GM11168 (cell line): Measurements from ENCODE around the gene IFT20.

ENCODE experiments used
- in situ Hi-C: fragments of 300-500 bp; cut with MboI; formaldehyde crosslinking; loops from one replicate; pipeline ENCODE4 v1.12.0; 2022; ENCODE audit warnings: low sequenced_read_pairs; ENCODE audit not compliant: unreplicated experiment

Gene IFT20

DNA sequence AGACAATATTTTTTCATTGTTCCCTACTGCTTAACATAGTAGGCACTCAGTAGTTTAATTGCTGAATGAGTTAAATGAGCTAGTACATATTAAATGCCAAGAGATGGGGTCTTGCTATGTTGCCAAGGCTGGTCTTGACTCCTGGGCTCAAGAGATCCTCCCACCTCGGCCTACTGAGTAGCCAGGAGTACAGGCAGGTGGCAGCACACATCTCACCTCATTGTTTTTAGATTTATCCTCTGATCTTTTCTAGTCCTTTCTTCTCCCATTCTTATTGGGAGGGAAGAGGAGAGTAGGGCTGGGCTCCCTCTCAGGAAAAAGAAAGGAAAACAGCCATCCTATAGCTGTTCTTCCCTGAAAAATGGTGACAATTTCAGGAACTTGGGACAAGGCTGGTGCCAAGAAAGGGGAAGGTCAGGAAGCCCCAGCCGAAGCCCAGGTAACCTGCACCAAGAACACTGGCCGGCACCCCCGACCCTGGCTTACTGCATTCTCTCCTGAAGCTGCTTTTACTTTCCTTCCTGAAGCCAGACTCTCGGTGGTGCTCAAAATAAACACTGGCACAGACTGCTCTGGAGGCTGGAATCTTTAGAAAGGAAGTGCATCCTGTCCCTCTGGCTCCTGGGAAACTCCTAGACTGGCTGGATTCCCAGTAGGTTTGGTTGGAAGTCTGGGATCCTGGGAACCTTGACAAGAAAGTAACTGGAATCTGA lies 2.9 kb upstream of the IFT20 start:
- in situ Hi-C loops, result no loop called here

DNA sequence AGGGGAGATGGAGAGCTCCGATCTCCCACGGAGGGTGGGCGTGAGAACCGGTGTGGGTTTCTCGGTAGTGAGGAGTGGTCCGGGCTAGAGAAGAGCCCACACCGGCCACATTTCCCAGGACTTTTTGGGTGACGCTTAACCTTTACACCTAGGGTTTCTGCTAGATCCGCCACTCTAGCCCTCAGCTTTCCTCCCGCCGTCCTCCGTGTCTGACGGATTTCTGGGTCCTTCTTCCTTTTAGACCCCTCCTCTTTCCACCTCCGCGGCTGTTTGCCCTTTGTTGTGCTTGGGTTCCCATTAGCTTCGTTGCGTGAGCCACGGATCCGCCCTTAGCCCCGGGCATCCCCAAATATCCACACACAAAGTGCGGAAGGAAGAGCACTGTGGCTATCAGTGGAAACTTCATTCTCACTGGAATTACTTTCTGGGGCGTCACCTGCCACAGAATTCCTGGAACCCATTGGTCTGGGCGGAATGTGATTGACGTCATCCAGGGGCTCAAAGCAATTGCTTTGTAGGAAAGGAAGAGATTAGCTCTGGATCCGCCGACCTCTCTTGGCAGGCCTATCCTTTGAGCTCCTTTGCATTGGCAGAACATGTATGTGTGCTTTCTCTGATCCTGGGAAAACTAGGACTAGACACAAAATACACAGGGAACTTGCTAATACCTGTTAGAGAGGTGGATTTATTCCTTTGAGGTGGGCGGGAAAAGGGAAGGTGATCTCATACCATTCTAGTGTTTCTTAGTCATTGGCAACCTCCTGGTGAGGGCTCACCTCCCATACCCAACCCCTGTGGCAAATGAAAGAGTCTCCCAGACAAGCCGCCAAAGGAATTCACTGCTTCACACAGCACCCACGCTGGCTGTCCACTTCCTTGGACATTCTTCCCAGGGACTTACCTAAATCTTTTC lies 943 bp upstream of the IFT20 start:
- in situ Hi-C loops, result no loop called here

DNA sequence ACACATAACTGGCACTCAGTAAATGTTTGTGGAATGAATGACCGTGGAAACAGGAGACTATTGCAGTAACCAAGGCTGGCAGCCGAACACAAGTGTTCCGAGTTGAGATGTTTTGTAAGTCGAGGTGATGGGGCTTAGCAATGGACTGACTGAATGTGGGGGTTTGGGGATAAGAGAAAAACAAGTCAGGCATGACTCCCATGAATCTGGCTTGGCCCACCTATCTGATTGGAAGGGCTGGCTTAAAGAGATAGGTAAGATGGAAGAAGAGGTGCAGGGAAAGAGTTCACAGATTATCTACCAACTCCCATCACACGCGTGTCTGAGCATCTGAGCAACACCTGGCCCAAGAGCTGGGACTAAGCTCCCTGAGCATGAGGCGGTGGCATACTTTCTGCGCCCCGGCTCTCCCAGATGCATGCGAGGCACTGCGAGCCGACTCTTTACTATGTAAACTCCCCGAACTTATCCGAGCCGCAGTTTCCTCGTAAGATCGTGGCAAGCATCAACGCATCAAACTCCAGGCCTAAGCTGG lies 539 bp downstream of the IFT20 start:
- in situ Hi-C loops, result no loop called here

DNA sequence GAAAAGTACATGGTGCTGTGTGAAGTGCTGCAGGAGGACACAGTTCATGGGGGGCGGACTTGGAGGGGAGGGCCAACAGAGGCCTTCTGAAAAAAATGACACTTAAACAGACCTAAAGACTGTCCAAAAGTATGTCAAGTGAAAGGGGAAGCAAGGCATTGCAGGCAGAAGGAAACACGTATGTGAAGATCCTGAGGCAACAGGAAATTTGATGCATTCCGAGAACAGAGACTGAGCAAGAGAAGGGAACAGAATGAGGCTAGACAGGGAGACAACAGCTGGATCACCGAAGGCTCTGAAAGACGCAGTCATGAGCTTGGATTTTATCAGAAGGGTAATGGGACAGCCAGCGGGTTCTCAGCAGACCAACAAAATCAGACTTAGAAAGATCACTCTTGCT lies 1.1 kb downstream of the IFT20 start:
- in situ Hi-C loops, result no loop called here

DNA sequence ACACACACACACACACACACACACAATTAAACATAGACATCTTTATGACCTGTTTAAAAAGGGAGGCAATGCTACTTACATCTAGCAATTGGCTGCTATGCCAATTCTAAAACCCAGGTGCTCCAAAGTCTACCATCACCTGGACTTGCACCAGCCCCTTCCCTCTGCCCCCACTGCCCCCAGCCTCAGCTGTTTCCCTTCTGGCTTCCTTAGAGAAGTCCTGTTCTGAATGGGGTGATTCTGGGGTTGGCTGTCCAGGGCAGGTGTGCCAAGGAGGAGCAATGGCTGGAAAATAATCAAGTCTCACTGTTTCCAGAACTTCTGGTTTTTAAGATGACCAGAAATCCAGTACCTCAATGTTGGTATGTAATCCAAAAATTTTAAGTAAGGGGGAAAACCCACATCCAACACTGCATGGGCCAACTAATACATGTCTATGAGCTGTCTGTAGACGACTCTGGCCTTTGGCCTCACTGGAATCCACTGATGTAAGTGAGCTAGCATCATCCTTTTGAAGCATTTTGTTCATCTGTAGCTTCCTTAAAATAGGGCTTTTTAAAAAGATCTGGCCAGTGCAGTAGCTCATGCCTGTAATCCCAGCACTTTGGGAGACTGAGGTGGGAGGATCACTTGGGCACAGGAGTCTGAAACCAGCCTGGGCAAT lies 2.1 kb downstream of the IFT20 start:
- in situ Hi-C loops, result no loop called here

DNA sequence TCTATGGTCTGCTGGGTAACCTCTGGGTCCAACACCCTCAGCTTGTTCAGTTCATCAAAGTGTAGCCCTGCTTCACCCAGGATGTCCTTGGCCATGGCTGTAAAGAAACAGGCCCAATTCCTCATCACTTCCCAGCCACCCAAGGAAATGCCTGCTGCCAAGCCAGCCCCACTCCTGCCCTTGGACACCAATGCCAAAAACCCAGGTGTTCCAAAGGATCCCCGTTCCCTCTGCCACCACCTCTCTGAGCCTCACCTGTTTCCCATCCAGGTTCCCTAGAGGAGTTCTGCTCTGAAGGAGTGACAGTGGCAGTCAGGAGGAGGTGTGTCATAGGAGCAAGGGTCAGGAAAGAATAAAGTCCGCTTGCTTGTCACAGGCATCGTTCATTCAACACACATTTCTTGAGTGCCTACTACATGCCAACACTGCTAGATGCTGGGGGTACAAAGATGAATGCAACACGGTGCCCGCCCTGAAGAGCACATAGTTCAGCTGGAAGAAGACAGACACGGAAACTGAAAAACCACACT lies 3.3 kb downstream of the IFT20 start:
- in situ Hi-C loops, result no loop called here

DNA sequence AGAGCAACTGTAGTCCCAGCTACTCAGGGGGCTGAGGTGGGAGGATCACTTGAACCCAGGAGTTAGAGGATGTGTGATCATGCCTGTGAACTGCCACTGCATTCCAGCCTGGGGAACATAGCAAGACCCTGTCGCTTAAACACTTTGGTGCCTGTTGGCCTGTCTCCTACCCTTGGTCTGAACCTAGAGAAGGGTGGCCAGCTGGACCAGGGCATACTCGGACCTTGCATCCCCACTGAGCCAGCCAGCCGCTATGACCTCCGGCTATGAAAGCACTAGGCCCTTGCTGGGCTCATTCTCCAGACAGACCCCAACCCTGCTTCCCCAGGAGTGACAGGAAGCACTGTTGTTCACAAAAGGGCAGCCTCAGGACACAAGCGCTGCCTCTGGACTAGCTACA lies 4.6 kb downstream of the IFT20 start:
- in situ Hi-C loops, result no loop called here

DNA sequence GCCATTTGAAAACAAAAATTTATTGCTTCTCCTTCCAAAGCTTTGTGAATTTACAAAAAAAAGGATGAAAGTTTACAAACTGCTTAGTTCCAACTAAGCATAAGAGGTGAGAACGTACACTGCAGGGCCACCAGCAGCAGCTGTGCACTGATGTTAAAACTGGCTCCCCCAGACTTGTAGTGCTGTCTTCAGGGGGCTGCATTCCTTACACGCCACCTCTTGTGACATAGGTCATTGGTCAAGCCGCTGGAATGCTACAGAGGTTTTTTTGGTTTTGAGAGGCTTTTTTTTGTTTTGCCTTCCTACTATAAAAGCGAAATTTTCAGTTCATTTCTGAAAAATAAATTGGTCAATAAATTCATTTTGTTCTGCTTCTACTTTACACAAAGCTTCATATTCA lies 6.9 kb downstream of the IFT20 start:
- in situ Hi-C loops, result no loop called here

DNA sequence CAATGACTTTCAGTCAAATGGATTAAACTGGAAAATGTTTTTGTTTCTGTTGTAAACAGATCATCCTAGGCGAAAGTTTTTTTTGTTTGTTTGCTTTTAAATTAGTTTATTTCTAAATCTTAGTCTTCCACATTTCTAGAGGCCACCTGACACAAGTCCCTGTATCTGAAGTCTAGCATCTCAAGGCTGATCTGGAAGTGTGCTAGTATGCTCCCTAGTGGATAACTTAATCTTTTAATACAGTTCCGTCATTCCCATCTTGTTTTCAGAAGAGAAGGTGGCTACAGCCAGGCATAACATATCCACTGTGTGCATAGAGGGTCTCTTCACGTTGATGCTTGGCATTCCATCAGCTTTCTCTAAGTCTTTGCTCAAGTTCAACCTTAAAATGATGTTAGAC lies 7.6 kb downstream of the IFT20 start:
- in situ Hi-C loops, result no loop called here

DNA sequence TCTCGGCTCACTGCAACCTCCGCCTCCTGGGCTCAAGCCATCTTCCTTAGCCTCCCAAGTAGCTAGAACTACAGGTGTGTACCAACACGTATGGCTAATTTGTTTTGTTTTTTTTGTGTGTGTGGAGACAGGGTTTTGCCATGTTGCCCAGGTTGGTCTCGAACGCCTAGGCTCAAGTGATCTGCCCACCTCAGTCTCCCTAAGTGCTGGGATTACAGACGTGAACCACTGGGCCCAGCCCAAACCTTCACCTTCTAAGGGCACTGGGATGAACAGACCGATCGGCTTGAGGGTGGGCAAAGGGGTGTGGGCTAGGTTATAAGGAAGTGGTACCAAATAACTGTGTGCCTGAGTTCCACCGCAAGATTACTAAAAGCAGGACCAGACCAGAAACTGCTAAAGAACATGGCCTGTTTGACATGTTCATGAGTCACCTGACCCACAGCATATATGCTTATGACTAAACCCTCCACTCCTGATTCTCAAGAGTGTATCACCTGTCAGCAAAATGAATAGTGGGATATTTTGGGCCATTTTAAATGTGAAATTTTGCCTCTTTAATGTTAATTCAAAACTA lies 8.2 kb downstream of the IFT20 start:
- in situ Hi-C loops, result no loop called here

DNA sequence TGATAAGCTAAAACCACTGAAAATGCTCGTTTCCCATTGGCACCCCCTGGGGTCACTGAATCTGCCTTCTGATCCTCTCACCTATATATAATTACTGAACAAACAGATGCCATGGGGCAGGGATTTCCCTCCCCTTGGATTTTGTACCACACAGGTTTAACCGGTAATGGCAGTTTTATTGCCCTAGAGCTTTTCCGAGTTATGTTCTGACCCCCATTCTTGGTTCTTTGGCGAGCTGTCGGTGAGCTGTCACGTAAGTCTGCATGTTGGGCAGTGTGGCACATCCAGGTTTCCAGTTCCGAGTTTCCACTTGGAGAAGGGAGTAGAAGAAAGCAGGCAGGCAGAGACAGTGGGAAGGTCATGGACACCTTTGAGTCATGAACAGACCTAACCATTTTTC lies 9.2 kb downstream of the IFT20 start:
- in situ Hi-C loops, result no loop called here

DNA sequence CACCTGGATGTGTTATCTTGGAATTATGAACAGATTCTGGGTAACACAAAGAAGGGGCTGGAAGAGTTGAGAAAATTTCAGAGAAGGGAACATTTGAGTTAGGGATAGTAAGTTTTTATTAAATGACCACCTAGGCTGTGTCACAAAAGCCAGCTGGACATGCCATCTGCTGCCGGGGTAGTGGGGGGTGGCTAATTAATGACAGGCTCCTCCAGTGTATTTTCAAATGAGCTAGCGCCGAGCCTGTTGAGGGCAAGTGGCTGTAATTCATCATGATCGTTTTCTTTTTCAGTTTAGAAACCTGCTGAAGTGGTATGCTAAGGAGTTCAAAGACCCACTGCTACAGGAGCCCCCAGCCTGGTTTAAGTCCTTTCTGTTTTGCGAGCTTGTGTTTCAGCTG lies 10.1 kb downstream of the IFT20 start:
- in situ Hi-C loops, result no loop called here

DNA sequence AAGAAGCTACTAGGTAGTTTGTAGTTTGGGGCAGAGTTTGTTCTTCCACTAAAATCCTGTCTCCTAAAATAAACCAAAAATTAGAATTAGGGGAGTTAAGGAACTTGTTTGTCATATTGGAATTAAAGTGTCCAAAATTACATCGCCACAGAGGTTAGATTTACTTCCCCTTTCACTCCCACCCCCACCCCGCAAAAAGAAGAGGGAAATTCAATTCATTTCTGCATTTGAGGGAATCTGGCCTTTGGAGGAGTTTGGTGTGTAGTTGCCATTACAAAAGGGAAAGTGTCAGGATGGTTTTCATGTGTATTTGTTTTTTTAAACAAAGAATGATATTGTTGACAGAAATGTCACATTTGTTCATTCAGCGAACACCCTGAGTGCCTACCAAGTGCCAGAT lies 10.5 kb downstream of the IFT20 start:
- in situ Hi-C loops, result no loop called here

DNA sequence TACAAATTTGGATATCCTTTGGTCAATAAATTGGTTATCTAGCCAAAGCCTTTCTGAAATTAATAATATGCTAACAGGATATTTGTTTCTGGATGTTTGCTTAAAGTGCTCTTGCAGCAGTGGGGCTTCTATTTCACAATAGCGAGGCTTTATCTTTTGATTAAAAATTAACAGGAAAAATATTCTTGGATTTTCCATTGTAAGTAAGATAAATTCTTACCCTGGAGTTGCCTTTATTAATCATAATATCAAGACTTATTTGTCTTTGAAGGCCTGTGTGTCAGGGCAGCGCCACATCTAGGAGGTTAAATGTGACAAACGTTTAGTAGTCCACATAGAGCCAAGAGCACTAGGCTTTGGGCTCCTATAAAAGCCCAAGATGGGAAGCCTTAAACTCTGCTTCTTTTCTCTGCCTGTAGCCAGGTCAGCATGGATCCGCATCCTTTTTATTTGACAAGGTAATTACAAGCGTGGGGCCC lies 11.0 kb downstream of the IFT20 start:
- in situ Hi-C loops, result no loop called here

DNA sequence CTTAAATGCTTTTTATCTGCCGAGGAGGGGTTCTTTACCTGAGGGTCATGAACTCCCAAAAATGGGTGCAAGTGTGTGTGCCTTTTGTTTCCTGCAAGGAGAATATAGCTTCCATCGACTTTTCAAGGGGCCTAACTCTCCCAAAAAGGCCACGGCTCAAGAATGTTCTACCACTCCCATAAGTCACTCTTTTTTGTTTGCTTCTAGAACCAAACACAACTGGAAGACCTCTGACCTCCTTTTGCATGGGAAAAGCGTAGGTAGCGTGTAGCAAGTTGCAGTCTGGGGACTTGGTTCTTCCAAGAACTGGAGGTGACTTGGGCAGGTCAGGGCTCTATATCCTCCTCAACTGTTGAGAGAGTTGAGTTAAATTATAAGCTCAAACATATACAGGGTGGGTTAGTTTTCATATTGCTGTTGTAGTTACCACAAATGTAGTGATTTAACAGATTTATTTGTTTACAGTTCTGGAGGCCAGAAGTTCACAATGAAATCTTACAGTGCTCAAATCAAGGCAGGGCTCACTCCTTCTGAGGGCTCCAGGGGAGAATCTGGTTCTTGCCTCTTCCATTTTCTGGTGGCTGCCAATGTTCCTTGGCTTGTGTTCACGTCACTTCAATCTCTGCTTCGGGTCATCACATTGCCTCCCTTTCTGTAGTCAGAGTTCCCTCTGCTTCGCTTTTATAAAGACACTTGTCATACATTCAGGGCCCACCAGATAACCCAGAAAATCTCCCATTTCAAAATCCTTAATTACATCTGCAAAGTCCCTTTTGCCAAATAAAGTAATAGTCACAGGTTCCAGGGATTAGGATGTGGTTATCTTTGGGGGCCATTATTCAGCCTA lies 14.8 kb downstream of the IFT20 start:
- in situ Hi-C loops, result no loop called here

DNA sequence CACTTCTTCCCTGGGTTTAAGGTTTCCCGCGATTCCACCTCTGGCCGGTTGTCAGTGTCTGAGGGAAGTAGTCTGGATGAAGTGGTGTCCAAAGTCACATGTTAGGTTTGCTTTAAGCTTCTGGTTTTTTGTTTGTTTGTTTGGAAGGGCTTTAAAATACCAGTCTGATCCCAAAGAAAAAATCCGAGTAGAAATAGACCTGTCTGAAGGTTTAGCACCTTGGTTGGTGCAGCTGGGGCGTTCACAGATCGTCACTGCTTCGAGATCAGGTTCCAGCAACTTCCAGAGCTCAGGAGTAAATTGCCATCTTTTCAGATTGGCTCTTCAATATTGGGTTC lies 15.7 kb downstream of the IFT20 start:
- in situ Hi-C loops, result no loop called here

DNA sequence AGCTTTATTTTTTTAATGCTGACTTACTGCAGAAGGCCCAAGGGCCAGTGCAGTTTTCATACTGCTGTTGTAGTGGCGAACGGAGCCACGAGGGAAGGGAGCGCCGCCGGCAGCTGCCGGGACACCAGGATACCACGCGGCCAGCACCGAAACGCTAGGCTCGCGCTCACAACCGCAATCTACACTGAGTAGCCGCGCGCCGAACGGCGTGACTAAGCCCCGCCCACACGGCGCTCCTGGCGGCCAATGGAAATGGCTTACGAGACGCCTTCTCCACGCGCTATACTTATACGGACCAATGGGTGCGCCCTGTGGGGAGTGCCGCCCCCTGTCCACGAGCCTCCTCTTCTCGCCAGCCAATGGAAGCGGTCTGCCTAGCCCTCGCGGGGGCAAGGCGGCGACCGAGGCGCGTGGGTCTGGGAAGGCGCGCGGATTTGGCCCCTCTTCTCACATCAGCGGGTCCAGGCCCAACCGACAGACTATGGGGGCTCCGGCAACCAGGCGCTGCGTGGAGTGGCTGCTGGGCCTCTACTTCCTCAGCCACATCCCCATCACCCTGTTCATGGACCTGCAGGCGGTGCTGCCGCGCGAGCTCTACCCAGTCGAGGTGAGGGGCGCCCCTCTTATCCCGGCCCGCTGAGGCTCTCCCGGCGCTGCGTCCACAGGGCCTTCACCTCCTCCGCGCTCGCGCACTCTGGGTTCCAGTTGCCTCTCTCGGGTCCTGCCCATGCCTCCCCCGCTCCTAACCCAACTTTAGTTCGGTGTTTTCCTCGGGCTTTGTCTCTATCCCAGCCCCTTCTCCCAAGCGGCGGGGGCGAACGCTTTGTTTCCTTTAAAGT lies 16.3 kb downstream of the IFT20 start, which contains the start of gene TMEM97:
Gene TMEM97 (plus strand): TSS at position 442 of the 839 bp plus-strand sequence. CDS start 40 bp downstream, at position 482.
- in situ Hi-C loops, result no loop called here

DNA sequence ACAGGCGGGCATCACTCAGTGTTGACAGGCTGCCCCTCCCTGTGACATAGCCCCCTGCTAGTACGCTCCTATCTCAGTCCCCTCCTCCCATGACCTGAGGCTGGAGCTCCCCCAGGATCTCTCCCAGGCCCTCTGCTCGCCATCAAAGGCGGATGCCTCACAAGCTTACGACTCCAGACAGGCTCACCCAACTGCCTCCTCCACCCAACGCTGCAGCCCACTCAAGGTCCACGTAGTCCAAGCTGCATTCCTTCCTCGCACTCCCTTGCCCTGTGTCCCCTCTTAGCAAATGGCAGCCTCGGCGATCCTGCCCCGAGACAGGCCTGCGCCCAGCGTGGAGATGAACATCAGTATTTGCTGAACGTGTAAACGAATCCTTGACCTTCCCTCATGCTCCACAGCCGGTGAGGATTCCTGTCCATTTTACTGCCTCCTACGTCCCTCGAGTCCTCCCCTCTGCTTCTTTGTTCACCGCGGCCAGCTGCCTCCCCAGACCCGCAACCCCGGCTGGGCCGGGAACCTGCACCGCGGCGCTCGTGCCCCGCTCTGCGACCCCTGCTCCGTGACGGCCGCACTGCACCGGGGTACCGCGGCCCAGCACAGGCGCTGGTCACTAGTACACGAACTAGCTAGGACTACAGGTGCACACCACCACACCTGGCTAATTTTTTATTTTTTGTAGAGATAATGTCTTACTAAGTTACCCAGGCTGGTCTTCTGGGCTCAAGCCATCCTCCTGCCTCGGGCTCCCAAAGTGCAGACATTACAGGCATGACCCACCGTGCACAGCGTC lies 17.1 kb downstream of the IFT20 start:
- in situ Hi-C loops, result no loop called here
